Memory B cell (primary cell): ENCODE results near the gene LRIT1.

ENCODE experiments used
- ATAC-seq: fragments of 150-1000 bp; cut with Tn5 transposase; 2 replicates; pipeline ENCODE4 v1.10.0; 2021; ENCODE audit warnings: low read depth, mild to moderate bottlenecking, moderate library complexity
- DNase-seq, 2 donors: peaks; one replicate each; pipeline ENCODE4 v3.0.0; 2022; ENCODE audit warnings: low spot score in 2 of 2
- H3K27ac Mint-ChIP-seq: one replicate; pipeline ENCODE4 v1.8.0; 2022; ENCODE audit warnings: mild to moderate bottlenecking, moderate library complexity, mixed read lengths
- H3K27me3 Mint-ChIP-seq: one replicate; pipeline ENCODE4 v1.8.0; 2022; ENCODE audit warnings: mixed read lengths
- H3K36me3 Mint-ChIP-seq: one replicate; pipeline ENCODE4 v1.8.0; 2022; ENCODE audit warnings: mild to moderate bottlenecking, mixed read lengths
- H3K4me1 Mint-ChIP-seq: one replicate; pipeline ENCODE4 v1.8.0; 2022; ENCODE audit warnings: mixed read lengths
- H3K4me3 Mint-ChIP-seq: one replicate; pipeline ENCODE4 v1.8.0; 2022; ENCODE audit warnings: mild to moderate bottlenecking, moderate library complexity, mixed read lengths
- H3K9me3 Mint-ChIP-seq: one replicate; pipeline ENCODE4 v1.8.0; 2022; ENCODE audit warnings: mixed read lengths

Gene LRIT1

DNA sequence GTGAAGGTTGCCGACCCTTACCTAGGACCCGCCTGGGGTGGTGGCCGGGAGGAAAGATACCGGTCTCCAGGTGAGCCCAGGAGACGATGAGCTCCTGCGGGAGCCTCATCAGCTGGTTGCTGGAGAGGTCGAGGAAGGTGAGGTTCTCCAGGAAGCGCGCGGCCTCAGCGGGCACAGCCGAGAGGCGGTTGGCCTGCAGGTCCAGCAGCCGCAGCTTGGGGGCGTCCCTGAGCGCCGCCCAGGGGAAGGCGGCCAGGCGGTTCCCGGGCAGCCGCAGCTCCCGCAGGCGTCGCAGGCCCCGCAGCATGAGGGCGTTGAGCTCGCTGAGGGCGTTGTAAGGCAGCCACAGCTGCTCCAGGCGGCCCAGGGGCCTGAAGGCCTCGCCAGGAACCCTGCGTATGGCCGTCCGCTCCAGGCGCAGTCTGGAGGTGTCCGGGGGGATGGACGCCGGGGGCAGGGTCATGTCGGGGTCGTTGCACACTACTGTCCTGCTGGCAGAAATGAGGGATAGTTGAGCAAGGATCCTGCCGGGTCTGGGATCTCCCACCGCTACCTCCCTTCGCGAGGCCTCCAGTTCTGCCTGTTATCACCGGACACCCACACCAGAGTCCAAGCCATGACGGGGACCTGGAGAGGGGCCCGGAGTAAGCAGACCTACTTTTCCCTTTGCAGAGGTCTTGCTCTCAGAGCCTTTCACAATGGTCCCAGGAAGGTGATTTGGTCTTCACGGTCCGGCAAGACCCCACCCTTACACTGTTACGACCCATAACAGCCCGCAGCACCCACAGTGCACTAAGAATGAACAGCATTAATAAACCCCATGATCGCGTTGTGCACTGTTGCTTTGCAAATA lies 3.9 kb downstream of the LRIT1 start:
- Mint-ChIP-seq H3K4me3 (no peak overlapping the region), H3K9me3 (no peaks in the 10 kb centered on the region), H3K27ac (no peak overlapping the region), H3K4me1 (no peaks in the 10 kb centered on the region), H3K36me3 (no peaks in the 10 kb centered on the region), H3K27me3 (peaks cover 8% of the 10 kb centered on the region)
- DNase-seq (no peak), ATAC-seq (no peak)

DNA sequence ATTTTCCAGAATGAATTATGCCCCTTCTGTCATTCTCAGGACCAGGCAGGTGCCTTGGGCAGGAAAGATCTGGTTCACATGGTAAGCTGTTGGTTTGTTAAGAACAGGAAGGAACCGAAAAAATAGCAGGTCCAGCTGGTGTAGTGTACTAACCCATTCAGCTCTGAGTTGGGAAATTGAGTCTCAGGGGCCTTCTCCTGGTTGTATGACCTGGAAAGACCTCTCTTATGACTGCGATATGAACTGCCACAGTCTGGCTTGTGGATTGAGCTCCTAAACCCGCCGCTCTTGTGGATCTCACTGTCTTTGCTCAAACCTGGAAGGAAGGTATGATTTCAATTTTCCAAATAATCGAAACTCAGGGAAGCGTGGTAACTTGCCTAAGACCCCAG lies 4.5 kb downstream of the LRIT1 start:
- no peaks in the 10 kb centered on the region for H3K4me1 Mint-ChIP-seq
- H3K4me3 Mint-ChIP-seq, result no peak overlapping the region
- no peak for ATAC-seq

GRCh38 chr10:84235096-84235495 lies 6.2 kb downstream of the LRIT1 start:
- H3K36me3 Mint-ChIP-seq, result no peaks in the 10 kb centered on the region
- no peaks in the 10 kb centered on the region for H3K4me1 Mint-ChIP-seq
- no peaks in the 10 kb centered on the region for H3K9me3 Mint-ChIP-seq
- H3K27me3 Mint-ChIP-seq, result peaks cover 8% of the 10 kb centered on the region
- no peak for ATAC-seq
- H3K4me3 Mint-ChIP-seq, result no peak overlapping the region
- no peak overlapping the region for H3K27ac Mint-ChIP-seq
- no peak for DNase-seq

More for the DNA sequence above, 4.5 kb downstream of the LRIT1 start:
- H3K36me3 Mint-ChIP-seq, result no peaks in the 10 kb centered on the region
- H3K9me3 Mint-ChIP-seq, result no peaks in the 10 kb centered on the region
- peaks cover 11% of the 10 kb centered on the region for H3K27me3 Mint-ChIP-seq
- no peak for DNase-seq
- no peak overlapping the region for H3K27ac Mint-ChIP-seq

GRCh38 chr10:84234479-84234878 lies 6.9 kb downstream of the LRIT1 start:
- Mint-ChIP-seq H3K4me1 (no peaks in the 10 kb centered on the region), H3K4me3 (no peak overlapping the region), H3K36me3 (no peaks in the 10 kb centered on the region), H3K27ac (no peak overlapping the region), H3K9me3 (no peaks in the 10 kb centered on the region), H3K27me3 (peaks cover 8% of the 10 kb centered on the region)
- ATAC-seq (no peak), DNase-seq (no peak)

- no peaks in the 10 kb centered on the region for H3K4me1 Mint-ChIP-seq
- DNase-seq (no peak), ATAC-seq (no peak)
- peaks cover 5% of the 10 kb centered on the region for H3K27me3 Mint-ChIP-seq
- no peaks in the 10 kb centered on the region for H3K9me3 Mint-ChIP-seq
- no peaks in the 10 kb centered on the region for H3K36me3 Mint-ChIP-seq
- no peak overlapping the region for H3K27ac Mint-ChIP-seq
- H3K4me3 Mint-ChIP-seq, result no peak overlapping the region
These were observed 7.4 kb downstream of the LRIT1 start for GRCh38 chr10:84233940-84234339.

DNA sequence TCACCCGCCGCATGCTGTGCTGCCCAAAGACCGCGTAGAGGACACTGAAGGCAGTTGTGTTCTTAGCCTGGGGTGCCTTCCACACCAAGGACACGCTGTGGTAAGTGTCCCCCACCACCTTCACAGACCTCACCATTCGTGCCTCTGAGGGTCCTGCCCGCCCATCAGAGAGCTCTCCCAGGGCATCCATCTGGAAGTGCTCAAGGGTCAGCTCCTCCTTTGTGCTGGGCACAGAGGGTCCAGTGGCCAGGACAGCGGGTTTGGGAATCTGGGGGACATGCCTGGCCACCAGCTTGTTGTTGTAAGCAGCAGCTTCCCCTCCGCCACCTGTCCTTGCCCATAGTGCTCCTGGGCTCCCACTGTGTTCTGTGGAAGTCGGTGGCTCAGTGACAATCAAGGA lies 9.0 kb downstream of the LRIT1 start:
- DNase-seq (no peak), ATAC-seq (no peak)
- Mint-ChIP-seq H3K27me3 (peaks cover 8% of the 10 kb centered on the region), H3K4me1 (no peaks in the 10 kb centered on the region), H3K36me3 (no peaks in the 10 kb centered on the region), H3K4me3 (no peak overlapping the region), H3K27ac (no peak overlapping the region), H3K9me3 (no peaks in the 10 kb centered on the region)

DNA sequence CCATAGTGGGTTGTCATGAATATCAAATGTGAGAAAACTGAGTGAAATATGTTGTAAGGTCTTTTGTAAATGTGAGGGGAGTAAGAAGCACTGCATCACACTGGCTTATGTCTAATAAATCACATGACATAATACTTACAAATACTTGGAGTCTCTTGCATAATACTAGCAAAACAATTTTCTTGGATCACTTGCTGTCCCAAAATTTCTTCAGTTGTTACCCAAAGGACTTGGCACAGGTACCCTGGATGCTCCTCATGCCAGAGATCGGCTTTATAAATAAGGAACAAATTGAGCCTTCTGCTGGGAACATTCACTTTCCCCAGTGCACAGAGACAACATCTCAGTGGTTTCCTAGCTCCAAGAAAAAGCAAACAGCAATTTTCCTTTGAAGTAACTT lies 11.0 kb downstream of the LRIT1 start:
- Mint-ChIP-seq H3K9me3 (no peaks in the 10 kb centered on the region), H3K36me3 (no peaks in the 10 kb centered on the region), H3K27ac (no peak overlapping the region), H3K4me3 (no peak overlapping the region), H3K4me1 (no peaks in the 10 kb centered on the region), H3K27me3 (peaks cover 7% of the 10 kb centered on the region)
- ATAC-seq, result no peak
- DNase-seq, result no peak

- DNase-seq (no peak), ATAC-seq (no peak)
- no peak overlapping the region for H3K27ac Mint-ChIP-seq
- H3K36me3 Mint-ChIP-seq, result no peaks in the 10 kb centered on the region
- peaks cover 13% of the 10 kb centered on the region for H3K27me3 Mint-ChIP-seq
- no peaks in the 10 kb centered on the region for H3K9me3 Mint-ChIP-seq
- H3K4me1 Mint-ChIP-seq, result no peaks in the 10 kb centered on the region
- H3K4me3 Mint-ChIP-seq, result no peak overlapping the region
These were observed 13.5 kb downstream of the LRIT1 start for GRCh38 chr10:84227810-84228209.

- Mint-ChIP-seq H3K9me3 (no peaks in the 10 kb centered on the region), H3K4me3 (no peak overlapping the region), H3K27me3 (peaks cover 11% of the 10 kb centered on the region), H3K36me3 (no peaks in the 10 kb centered on the region), H3K27ac (no peak overlapping the region), H3K4me1 (no peaks in the 10 kb centered on the region)
- no peak for DNase-seq
- no peak for ATAC-seq
These were observed 14.7 kb downstream of the LRIT1 start for GRCh38 chr10:84226616-84227015.

GRCh38 chr10:84225427-84226173 lies 15.7 kb downstream of the LRIT1 start, which contains the start of gene LRIT2:
Gene LRIT2 (minus strand): TSS chr10:84225544. CDS start chr10:84225520, 24 bp downstream.
- Mint-ChIP-seq H3K36me3 (no peaks in the 10 kb centered on the region), H3K4me1 (no peaks in the 10 kb centered on the region), H3K4me3 (no peak within 1 kb of the TSS), H3K9me3 (no peaks in the 10 kb centered on the region), H3K27ac (no peak within 1 kb of the TSS), H3K27me3 (peaks cover 13% of the 10 kb centered on the region)
- DNase-seq (no peak), ATAC-seq (no peak)

DNA sequence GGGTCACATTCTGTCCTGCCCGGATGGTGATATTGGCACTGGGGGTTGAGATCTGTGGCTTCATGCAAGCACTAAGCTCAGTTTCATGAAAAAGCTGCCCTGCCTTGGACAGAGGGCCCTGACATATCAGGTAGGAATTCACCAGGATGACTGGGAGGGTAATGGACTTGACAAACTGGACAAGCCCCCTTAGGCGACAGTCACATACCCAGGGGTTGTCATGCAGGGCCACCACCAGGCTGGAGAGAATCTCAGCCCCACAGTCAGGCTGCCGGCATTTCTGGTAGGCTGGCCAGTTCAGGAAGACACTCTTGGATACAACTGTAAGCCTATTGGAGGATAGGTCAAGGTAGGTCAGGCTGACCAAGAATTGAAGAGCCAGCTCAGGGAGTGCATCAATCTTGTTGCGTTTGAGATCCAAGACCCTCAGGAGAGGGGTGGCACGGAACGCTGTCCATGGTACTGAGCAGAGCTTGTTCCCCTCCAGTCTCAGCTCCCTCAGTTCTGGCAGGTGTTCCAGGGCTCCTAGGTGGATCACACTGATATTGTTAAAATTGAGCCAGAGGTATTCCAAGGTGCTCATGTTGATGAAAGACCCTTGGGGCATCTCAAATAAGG lies 16.8 kb downstream of the LRIT1 start:
- Mint-ChIP-seq H3K27me3 (peaks cover 15% of the 10 kb centered on the region), H3K36me3 (no peaks in the 10 kb centered on the region)
- no peak for DNase-seq

GRCh38 chr10:84221916-84222315 lies 19.4 kb downstream of the LRIT1 start:
- Mint-ChIP-seq H3K27ac (no peak overlapping the region), H3K4me3 (no peak overlapping the region), H3K4me1 (no peaks in the 10 kb centered on the region), H3K27me3 (peaks cover 12% of the 10 kb centered on the region), H3K36me3 (no peaks in the 10 kb centered on the region), H3K9me3 (peaks cover 3% of the 10 kb centered on the region)
- ATAC-seq (no peak), DNase-seq (no peak)

More for the DNA sequence above, 16.8 kb downstream of the LRIT1 start:
- Mint-ChIP-seq H3K27ac (no peak overlapping the region), H3K4me3 (no peak overlapping the region), H3K9me3 (no peaks in the 10 kb centered on the region), H3K4me1 (no peaks in the 10 kb centered on the region)
- no peak for ATAC-seq

- peaks cover 13% of the 10 kb centered on the region for H3K27me3 Mint-ChIP-seq
- H3K27ac Mint-ChIP-seq, result no peak overlapping the region
- no peak overlapping the region for H3K4me3 Mint-ChIP-seq
- H3K4me1 Mint-ChIP-seq, result no peaks in the 10 kb centered on the region
- H3K36me3 Mint-ChIP-seq, result no peaks in the 10 kb centered on the region
- ATAC-seq, result no peak
- no peak for DNase-seq
- peaks cover 3% of the 10 kb centered on the region for H3K9me3 Mint-ChIP-seq
These were observed 23.6 kb downstream of the LRIT1 start for GRCh38 chr10:84217746-84218145.

GRCh38 chr10:84216834-84217233 lies 24.5 kb downstream of the LRIT1 start:
- H3K27ac Mint-ChIP-seq, result no peak overlapping the region
- peaks cover 3% of the 10 kb centered on the region for H3K9me3 Mint-ChIP-seq
- H3K36me3 Mint-ChIP-seq, result no peaks in the 10 kb centered on the region
- no peak overlapping the region for H3K4me3 Mint-ChIP-seq
- DNase-seq, result no peak
- H3K4me1 Mint-ChIP-seq, result no peaks in the 10 kb centered on the region
- no peak for ATAC-seq
- peaks cover 13% of the 10 kb centered on the region for H3K27me3 Mint-ChIP-seq
